Omental fat pad (tissue), 4 donors: ENCODE results near the gene ZNF302. TPM values are rescaled to one million over a fixed set of nuclear protein-coding genes. Genes with fewer than 3 reads are reported as not detected.

Experiments
- ATAC-seq: fragments of 150-250 bp; one replicate; pipeline ENCODE4 v1.9.1; 2016; ENCODE audit warnings: mild to moderate bottlenecking, moderate library complexity; ENCODE audit not compliant: low FRiP score
- DNase-seq: peaks from one replicate; pipeline ENCODE4 v3.0.0-alpha.2; 2019; ENCODE audit warnings: low spot score
- small RNA-seq: library from RNA; depleted of rRNA; stranded (forward); fragments of <200 nt; gene quantifications from one replicate; pipeline ENCODE3, GENCODE V24; 2016
- total RNA-seq, 4 donors: library from RNA; depleted of rRNA; stranded (reverse); fragments of >200 nt; gene quantifications; one replicate each; pipeline ENCODE4 v1.1.0, GENCODE V29; 2016
- TF ChIP-seq, protein P1 (sequence below), 3 donors: fragments of 450-650 bp; IDR thresholded peaks; one replicate each; pipeline ENCODE4 v1.5.1; 2016 to 2017; ENCODE audit warnings: antibody characterized with exemption in 3 of 3, mild to moderate bottlenecking in 3 of 3, moderate library complexity in 2 of 3

ZNF302 gene
- total RNA-seq, 4 donors from 2014 or later, result 11.8 to 40.8 (median 19.9) TPM

DNA sequence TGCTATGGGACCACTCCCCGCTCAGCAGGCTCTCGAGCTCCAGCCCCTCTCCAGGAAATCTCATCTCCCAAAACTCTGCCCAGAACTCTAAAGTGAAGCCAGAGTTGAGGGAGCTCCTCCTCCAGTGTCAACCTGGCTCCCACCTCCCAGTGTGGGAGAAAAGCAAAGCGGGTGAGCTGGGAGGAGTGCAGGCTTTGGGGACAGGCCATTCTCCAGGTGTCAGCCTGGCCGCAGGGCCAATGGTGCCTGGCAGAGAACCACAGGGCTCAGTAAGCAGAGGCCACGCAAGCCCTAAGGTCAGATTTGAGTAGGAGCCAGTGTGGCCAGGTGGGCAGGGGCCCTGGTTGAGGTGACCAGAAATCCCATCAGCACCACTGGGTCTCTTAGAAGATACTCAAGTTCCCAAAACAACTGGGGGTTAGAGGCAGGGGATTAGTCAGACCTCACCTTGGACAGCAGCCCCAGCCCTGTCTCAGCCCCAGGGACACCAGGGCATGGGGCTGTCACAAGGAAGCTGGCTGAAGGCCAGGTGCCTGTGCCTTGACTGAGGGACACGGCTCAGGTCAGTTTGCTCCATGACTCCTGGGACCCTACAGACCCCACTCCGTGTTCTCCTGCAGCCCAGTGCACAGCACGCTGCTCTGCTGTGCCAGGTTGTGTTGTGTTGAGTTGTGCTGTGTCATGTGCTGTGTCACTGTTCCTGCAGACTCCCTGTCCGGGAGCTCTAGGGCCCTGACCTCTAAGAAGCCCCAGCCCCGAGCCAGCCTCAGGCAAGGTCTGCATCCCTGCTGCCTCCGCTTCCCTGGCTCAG, 53.7 kb downstream of the ZNF302 start:
- TF ChIP-seq, protein P1, sequence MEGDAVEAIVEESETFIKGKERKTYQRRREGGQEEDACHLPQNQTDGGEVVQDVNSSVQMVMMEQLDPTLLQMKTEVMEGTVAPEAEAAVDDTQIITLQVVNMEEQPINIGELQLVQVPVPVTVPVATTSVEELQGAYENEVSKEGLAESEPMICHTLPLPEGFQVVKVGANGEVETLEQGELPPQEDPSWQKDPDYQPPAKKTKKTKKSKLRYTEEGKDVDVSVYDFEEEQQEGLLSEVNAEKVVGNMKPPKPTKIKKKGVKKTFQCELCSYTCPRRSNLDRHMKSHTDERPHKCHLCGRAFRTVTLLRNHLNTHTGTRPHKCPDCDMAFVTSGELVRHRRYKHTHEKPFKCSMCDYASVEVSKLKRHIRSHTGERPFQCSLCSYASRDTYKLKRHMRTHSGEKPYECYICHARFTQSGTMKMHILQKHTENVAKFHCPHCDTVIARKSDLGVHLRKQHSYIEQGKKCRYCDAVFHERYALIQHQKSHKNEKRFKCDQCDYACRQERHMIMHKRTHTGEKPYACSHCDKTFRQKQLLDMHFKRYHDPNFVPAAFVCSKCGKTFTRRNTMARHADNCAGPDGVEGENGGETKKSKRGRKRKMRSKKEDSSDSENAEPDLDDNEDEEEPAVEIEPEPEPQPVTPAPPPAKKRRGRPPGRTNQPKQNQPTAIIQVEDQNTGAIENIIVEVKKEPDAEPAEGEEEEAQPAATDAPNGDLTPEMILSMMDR (IDR thresholded peaks at IDR 0.05), result no peak
- ATAC-seq, result no peak
- no peak for DNase-seq

DNA sequence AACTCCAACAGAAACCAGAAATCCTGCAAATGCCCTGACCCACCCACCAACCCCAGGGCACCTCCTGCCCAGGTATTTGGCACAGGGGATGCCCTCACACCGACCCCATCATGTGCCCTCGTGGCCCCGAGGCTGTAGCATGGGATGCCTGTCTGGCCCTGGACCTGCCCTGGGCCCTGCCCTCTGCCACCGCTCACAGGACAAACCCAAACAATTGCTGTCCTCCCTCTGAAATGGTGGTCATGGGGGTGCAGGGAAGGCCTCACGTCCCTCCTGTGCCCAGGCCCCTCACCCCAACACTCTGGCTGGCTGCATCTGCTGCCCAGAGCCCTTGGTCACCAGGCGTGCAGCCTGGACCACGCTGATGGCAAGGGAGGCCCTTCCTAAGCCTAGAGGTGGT, 54.5 kb downstream of the ZNF302 start:
- TF ChIP-seq, protein P1 (IDR thresholded peaks at IDR 0.05), result no peak
- DNase-seq (no peak), ATAC-seq (no peak)

DNA sequence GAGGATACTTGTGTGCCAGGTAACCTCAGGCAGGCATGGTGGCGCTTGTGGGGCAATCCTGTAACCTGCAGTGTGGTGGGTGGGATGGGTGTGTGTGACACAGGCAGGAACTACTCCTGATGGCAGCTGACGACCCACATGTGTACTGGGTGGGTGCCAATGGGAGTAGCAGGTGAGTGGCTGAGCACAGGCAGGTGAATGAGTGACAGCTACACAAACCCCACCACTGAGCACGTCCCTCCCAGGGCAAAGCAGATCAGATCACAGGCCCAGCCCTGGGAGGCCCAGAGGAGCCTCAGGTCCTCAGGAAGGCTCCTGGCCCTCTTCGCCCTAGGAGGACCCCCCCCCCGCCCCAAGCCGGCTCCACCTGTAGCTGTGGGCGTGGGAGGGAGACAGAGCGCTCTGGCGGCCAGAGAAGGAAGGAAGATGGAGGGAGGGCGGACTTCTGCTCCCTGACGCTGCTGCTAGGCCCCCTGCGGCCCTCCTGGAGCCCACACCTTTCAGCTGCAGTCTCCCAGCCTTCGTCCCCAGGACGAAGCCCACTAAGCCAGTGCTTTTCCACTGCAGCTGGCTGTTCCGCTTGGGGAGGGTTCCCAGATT, 55.2 kb downstream of the ZNF302 start:
- TF ChIP-seq, protein P1 (IDR thresholded peaks at IDR 0.05), result no peak
- no peak for DNase-seq
- no peak for ATAC-seq

DNA sequence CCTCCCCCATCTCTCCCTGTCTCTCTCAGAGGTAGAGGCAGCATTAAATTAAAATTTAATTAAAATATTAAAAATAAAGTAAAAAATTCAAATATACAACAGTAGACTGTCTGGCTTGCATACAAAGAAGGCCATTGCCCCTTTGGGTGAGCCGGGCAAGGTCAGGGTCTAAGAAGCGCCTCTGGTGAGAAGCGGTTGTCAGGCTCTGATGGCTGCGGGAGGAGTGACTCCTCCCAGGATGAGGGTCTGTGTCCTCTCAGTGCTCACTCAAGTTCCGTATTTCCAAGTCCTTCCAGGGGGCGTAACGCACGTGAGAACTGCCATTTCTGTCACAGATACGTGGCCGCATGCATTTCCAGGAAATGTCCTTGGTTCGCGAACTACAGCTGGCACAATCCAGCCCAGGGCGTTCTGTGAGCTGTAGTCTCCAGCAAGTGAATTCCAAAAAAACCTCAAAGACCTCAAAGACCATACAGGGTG, 55.8 kb downstream of the ZNF302 start:
- peak; percentile 4 for ATAC-seq
- TF ChIP-seq, protein P1 (IDR thresholded peaks at IDR 0.05), result no peak

DNA sequence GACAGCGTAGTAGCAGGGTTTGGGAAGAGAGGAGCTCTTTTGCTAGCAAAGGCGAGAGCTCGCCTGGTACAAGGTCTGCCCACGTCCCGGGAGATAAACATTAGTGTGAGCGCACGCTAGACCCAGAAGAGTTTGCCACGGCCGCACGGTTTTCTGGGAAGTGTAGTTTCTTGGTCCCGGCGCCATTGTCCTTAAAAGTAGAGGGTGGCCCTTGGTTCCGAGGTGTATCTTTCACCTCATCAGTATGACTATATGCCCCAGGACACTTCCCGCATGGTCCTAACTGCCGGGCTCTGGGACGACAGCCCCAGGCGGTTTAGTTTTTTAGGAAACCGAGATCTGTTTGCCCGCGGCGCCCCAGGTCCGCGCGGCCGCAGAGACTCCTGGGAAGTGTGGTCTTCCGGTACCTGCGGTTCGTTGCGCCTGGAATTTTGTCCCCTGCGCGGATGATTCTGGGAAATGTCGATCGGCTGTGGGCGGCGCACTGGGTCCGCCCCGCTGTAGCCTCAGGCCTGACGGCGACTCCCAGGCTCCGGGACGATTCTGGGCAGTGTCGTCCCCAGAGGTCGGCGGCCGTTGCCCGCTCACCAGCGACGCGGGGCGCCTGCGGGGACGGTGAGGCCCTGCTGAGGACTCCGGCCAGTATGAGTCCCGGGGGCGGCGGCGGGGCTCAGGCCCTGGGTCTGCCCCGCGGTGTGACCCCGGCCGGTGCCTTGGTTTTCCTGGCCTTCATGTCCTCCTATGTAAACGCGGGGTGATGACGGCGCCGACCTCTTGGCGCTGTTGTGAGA, 56.5 kb downstream of the ZNF302 start, which contains the start of gene ZNF181:
TSS of gene ZNF181 (plus strand) at position 498 of the 791 bp plus-strand sequence. CDS start 795 bp downstream, outside the sequence.
- ATAC-seq (peak; percentile 94), DNase-seq (peak; percentile 83)
- TF ChIP-seq, protein P1 (IDR thresholded peaks at IDR 0.05), result no peak

More for the DNA sequence above, 55.8 kb downstream of the ZNF302 start:
- peak; percentile 45 for DNase-seq

DNA sequence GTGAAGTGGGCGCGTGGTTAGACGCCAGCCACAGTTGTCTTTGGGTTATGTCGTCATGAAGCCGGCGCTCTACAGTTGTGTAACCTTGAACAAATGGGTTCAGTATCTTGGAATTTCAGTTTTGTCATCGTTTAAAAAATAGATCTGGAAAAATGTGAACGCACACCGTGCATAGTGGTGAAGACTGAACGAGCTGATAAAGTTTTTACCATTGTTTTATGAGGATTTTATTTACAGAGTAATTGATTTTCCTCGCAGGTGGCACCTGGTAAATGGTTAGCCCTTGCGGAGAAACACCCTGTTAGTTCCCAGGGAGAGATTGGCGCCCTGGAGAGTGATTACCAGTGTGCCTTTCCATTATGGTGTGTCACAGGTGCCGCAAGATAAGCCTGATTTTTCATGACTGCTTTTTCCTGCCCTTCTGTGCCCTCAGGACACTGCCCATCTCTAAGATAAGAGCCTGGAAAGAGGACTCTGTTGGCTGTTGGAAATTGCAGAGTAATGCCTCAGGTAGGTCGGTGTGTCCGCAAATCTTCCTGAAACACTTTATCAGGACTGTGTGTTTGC, 57.1 kb downstream of the ZNF302 start:
- no peak for ATAC-seq
- TF ChIP-seq, protein P1 (IDR thresholded peaks at IDR 0.05), result no peak
- DNase-seq, result no peak

Small RNAs within 50 kb of the gene (small RNA-seq; reads per million reads assigned to genes)
- not detected for gene RF00611

Other genes starting within 250 kb of the ZNF302 start
- 100 to 1,000 TPM; 106 to 170 (median 152) TPM for gene UBA2, start 249.3 kb upstream of the ZNF302 start, total RNA-seq
- gene WTIP, start 195.9 kb upstream of the ZNF302 start, total RNA-seq, result 10 to 100 TPM; 12.3 to 26.4 (median 19.6) TPM
- under 1 TPM in 3 of 4 donors, not detected in 1; 0.37 to 0.88 (median 0.48) TPM for gene SCGB2B2, start 519 bp upstream of the ZNF302 start, total RNA-seq
- gene ZNF181, start 56.6 kb downstream of the ZNF302 start, total RNA-seq, result 10 to 100 TPM in 3 of 4 donors, 1 to 10 TPM in 1; 8.3 to 34.8 (median 17.6) TPM
- 1 to 10 TPM; 3.5 to 9.9 (median 4.6) TPM for gene ZNF599, start 95.5 kb downstream of the ZNF302 start, total RNA-seq
- 1 to 10 TPM in 2 of 4 donors, under 1 TPM in 2; 0.93 to 3.9 (median 1.5) TPM for gene ZNF30, start 249.2 kb downstream of the ZNF302 start, total RNA-seq